GM21786 (cell line): ENCODE measurements around the gene ARHGAP26.
A peak's percentile ranks its signal among the peaks of the same experiment; 100 is the strongest.
"Not testable (repeated sequence)": the region's sequence is repeated elsewhere in the genome, so short reads cannot be mapped to it uniquely, and the experiment has no call there.

Experiments
- ATAC-seq: cut with Tn5 transposase; IDR thresholded peaks from one replicate; pipeline ENCODE4 v1.9.1; 2021; ENCODE audit not compliant: unreplicated experiment

Gene ARHGAP26

GRCh38 chr5:143194713-143195112 lies 424.5 kb downstream of the ARHGAP26 start:
- no peak for ATAC-seq

- no peak for ATAC-seq
These were observed 425.3 kb downstream of the ARHGAP26 start for GRCh38 chr5:143195491-143195890.

- no peak for ATAC-seq
These were observed 426.6 kb downstream of the ARHGAP26 start for GRCh38 chr5:143196601-143197259.

GRCh38 chr5:143197260-143197656 lies 427.1 kb downstream of the ARHGAP26 start:
- no peak for ATAC-seq

GRCh38 chr5:143198332-143198731 lies 428.2 kb downstream of the ARHGAP26 start:
- no peak for ATAC-seq

GRCh38 chr5:143199161-143199560 lies 429.0 kb downstream of the ARHGAP26 start:
- ATAC-seq: no peak

GRCh38 chr5:143199843-143200242 lies 429.7 kb downstream of the ARHGAP26 start:
- ATAC-seq: no peak

GRCh38 chr5:143200781-143201398 lies 430.7 kb downstream of the ARHGAP26 start:
- ATAC-seq: peak; percentile 44

- ATAC-seq: no peak
These were observed 431.4 kb downstream of the ARHGAP26 start for GRCh38 chr5:143201589-143201988.

GRCh38 chr5:143203301-143203956 lies 433.3 kb downstream of the ARHGAP26 start:
- not testable (repeated sequence) for ATAC-seq

GRCh38 chr5:143204474-143205246 lies 434.5 kb downstream of the ARHGAP26 start:
- ATAC-seq: no peak

GRCh38 chr5:143205386-143205785 lies 435.2 kb downstream of the ARHGAP26 start:
- ATAC-seq: no peak

- ATAC-seq: peak; percentile 28
These were observed 435.7 kb downstream of the ARHGAP26 start for GRCh38 chr5:143205883-143206195.

GRCh38 chr5:143206196-143207053 lies 436.2 kb downstream of the ARHGAP26 start:
- ATAC-seq: peak; percentile 40

GRCh38 chr5:143207058-143207457 lies 436.9 kb downstream of the ARHGAP26 start:
- ATAC-seq: no peak

- ATAC-seq: peak; percentile 27
These were observed 437.6 kb downstream of the ARHGAP26 start for GRCh38 chr5:143207563-143208364.

GRCh38 chr5:143208365-143208641 lies 438.1 kb downstream of the ARHGAP26 start:
- ATAC-seq: no peak

- ATAC-seq: no peak
These were observed 438.8 kb downstream of the ARHGAP26 start for GRCh38 chr5:143208781-143209510.

- no peak for ATAC-seq
These were observed 439.8 kb downstream of the ARHGAP26 start for GRCh38 chr5:143209881-143210395.
